Measurements from ENCODE around the gene TMEM132C.

Gene TMEM132C

GRCh38 chr12:128276471-128276870 lies 9.5 kb downstream of the TMEM132C start:
- in situ Hi-C loops (cut with MboI; ENCODE audit: low pct_unique_long_range_greater_than_20kb, low sequenced_read_pairs): no loop called here
- DNase-seq: no peak

DNA sequence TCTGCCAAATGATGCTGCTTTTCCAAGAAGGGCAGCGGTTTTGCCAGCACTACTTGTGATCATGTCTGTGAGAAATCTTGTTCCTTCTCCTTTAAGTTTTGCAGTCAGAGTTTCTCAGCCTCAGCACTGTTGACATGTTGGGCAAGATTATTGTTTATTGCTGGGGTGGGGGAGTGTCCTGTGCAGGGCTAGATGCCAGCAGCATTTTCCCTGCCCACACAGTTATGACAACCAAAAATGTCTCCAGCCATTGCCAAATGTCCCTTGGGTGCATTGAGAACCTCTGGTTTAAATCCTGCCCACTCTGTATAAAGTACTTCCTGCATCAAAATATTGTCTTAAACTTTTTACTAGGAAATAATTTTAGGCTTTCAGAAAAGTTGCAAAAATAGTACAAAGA lies 20.0 kb downstream of the TMEM132C start:
- DNase-seq: no peak
- in situ Hi-C loops (cut with MboI; ENCODE audit: low pct_unique_long_range_greater_than_20kb, low sequenced_read_pairs): no loop called here

DNA sequence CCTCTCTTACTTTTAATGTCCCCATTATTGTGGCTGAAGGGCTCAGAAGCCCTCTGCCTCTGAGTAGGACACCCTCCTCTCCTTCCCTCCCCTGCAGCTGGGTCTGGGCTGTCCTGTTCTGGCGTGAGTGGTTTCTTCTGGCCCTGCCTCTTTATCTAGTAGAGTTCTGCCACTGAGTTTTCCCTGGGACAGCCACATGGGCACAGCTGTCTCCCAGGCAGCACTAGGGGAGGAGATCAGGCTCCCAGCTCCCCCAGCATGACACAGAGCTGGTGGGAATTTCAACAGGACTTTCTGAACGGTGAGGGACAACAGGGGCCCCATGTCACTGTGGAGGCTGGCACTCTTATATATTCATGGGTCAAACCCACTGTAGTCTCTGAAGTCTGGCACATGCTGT lies 21.4 kb downstream of the TMEM132C start:
- in situ Hi-C loops (cut with MboI; ENCODE audit: low pct_unique_long_range_greater_than_20kb, low sequenced_read_pairs): no loop called here
- DNase-seq: no peak

DNA sequence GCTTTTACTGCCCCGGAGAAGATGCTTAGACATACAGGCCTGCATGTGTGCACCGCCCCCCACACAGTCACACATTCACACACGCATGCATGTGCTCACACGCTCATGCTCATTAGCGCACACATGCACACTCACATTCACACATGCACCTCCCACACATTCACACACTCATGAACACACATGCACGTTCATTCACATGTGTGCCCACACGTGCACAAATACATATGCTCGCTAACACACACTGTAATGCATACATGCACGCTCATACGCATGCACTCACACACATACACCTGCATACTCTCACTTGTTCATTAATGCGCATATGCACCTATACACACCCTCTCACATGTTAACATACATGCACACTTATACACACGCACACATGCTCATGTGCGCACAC lies 21.9 kb downstream of the TMEM132C start:
- in situ Hi-C loops (cut with MboI; ENCODE audit: low pct_unique_long_range_greater_than_20kb, low sequenced_read_pairs): no loop called here
- DNase-seq: no peak

DNA sequence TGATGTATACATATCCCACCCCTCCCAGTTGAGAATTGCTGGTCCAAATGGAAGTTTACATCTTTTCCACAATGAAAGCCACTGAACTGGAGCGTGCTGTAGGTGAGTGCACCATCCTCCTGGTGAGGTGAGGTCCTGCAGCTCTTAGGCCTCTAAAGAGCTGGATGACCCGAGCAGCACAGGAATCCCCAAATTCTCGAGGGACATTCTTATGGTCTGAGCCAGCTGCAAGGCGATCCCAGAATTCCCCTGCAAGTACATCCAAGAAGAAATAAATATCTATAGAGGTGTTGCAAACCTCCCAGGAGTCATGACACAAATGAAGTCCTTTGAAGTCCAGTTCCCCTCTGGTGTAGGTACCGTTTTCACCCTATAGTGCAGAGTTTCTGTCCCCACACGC lies 24.0 kb downstream of the TMEM132C start:
- in situ Hi-C loops (cut with MboI; ENCODE audit: low pct_unique_long_range_greater_than_20kb, low sequenced_read_pairs): no loop called here
- DNase-seq: no peak

- in situ Hi-C loops (cut with MboI; ENCODE audit: low pct_unique_long_range_greater_than_20kb, low sequenced_read_pairs): no loop called here
- DNase-seq: no peak
Observed at GRCh38 chr12:128298091-128298748, 31.2 kb downstream of the TMEM132C start.

DNA sequence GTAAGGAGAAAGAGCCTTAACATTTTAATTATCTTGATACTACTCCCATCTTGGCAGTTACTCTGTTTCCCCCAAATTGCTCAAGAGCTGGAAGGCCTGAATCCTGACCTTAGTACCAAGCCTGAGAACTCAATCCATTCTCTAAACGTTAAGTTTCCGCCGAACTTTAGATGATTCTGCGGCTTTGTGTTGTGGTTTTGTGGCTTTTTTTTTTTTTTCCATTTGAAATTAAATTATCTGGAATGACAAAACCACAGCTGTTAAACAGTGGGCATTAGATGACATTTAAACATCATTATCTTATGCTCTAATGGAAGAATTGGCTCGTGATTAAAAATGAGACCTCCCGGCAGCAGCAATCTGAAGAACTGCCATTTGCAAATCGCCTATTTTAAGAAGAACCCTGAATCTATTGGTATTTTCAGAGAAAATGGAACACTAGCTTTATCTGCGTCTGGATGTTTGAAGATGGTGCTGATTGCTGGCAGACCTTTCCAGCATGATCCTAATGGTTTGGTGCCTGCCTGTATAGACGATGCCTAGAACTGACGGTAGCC lies 38.4 kb downstream of the TMEM132C start:
- in situ Hi-C loops (cut with MboI; ENCODE audit: low pct_unique_long_range_greater_than_20kb, low sequenced_read_pairs): no loop called here
- no peak for DNase-seq

DNA sequence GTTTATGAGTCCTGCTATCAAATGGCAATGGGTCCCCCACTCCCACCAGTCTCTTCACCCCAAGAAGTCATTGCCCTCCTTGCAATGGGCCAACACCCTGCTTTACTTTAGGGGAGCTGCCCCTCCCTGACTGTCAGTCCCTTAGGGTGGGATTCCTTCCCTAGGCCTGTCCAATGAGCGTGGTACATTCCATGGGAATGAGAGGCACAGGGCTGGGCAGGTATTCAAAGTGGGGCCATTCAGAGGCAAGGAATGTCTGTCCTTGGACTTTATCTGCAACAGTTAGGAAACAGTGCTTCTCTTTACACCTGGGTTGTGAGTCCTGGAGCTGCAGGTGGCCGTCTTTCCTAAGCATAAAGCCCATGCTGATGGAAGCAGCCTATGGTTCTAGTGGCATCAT lies 40.8 kb downstream of the TMEM132C start:
- in situ Hi-C loops (cut with MboI; ENCODE audit: low pct_unique_long_range_greater_than_20kb, low sequenced_read_pairs): no loop called here
- DNase-seq: no peak

DNA sequence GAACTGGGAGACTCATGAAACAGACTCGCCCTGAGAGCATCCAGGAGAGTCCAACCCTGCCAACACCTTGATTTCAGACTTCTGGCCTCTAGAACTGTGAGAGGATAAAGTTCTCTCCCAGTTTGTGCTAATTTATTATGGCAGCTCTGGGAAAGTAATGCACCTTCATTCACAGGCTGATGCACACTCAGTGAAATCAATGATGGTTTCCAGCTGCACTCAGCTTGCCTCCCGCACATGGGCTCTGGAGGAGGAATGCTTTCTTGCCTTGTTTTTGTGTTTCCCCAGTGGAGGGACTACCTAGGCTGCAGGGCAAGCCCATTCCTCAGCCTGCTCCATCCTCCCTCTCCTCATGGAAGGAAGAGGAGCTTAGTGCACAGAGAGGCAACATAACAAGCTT lies 45.7 kb downstream of the TMEM132C start:
- in situ Hi-C loops (cut with MboI; ENCODE audit: low pct_unique_long_range_greater_than_20kb, low sequenced_read_pairs): no loop called here
- no peak for DNase-seq

GRCh38 chr12:128313931-128314330 lies 47.0 kb downstream of the TMEM132C start:
- in situ Hi-C loops (cut with MboI; ENCODE audit: low pct_unique_long_range_greater_than_20kb, low sequenced_read_pairs): no loop called here
- DNase-seq: no peak

- DNase-seq: no peak
- in situ Hi-C loops (cut with MboI; ENCODE audit: low pct_unique_long_range_greater_than_20kb, low sequenced_read_pairs): no loop called here
Observed at GRCh38 chr12:128314611-128315010, 47.6 kb downstream of the TMEM132C start.

DNA sequence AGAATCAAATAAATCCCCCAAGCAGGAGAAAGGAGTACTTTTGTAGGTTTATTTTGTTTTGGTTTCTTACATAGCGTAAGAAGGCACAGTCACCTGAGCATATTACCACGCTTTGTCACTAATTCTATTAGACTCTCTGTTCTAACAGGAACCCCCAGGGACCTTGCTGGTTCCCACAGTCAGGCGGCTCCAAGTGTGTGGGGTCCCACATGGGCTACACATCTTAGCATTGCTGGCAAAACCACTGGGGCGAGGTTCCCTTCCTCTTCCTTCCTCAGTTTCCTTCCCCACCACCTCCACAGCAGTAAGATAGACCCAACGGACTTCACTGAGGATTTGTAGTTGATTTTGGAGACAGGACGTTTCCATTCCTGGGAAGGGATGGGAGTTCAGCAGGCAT lies 49.1 kb downstream of the TMEM132C start:
- no peak for DNase-seq
- in situ Hi-C loops (cut with MboI; ENCODE audit: low pct_unique_long_range_greater_than_20kb, low sequenced_read_pairs): no loop called here

GRCh38 chr12:128316973-128317526 lies 50.1 kb downstream of the TMEM132C start:
- in situ Hi-C loops (cut with MboI; ENCODE audit: low pct_unique_long_range_greater_than_20kb, low sequenced_read_pairs): no loop called here
- no peak for DNase-seq

- in situ Hi-C loops (cut with MboI; ENCODE audit: low pct_unique_long_range_greater_than_20kb, low sequenced_read_pairs): no loop called here
- DNase-seq: no peak
Observed at GRCh38 chr12:128318341-128318740, 51.4 kb downstream of the TMEM132C start.

- in situ Hi-C loops (cut with MboI; ENCODE audit: low pct_unique_long_range_greater_than_20kb, low sequenced_read_pairs): no loop called here
- no peak for DNase-seq
Observed at GRCh38 chr12:128318946-128319345, 52.0 kb downstream of the TMEM132C start.

DNA sequence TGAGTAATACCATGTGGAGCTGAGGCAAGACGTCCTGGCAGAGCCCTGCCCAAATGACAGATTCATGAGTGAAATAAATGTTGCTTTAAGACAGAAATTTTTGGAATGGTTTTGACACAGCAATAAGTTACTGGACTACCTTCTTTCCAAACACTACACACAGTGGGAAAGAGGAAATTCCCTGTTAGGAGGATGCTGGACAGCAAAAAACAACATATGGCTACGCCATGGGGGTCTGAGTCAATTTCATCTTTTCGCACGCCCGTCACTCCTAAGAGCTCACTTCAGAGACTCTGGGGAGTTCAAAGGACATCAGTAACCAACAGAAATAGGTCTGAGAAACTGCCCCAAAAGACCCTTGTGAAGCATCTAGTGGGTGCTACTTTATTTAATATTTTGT lies 55.4 kb downstream of the TMEM132C start:
- in situ Hi-C loops (cut with MboI; ENCODE audit: low pct_unique_long_range_greater_than_20kb, low sequenced_read_pairs): no loop called here
- DNase-seq: no peak

DNA sequence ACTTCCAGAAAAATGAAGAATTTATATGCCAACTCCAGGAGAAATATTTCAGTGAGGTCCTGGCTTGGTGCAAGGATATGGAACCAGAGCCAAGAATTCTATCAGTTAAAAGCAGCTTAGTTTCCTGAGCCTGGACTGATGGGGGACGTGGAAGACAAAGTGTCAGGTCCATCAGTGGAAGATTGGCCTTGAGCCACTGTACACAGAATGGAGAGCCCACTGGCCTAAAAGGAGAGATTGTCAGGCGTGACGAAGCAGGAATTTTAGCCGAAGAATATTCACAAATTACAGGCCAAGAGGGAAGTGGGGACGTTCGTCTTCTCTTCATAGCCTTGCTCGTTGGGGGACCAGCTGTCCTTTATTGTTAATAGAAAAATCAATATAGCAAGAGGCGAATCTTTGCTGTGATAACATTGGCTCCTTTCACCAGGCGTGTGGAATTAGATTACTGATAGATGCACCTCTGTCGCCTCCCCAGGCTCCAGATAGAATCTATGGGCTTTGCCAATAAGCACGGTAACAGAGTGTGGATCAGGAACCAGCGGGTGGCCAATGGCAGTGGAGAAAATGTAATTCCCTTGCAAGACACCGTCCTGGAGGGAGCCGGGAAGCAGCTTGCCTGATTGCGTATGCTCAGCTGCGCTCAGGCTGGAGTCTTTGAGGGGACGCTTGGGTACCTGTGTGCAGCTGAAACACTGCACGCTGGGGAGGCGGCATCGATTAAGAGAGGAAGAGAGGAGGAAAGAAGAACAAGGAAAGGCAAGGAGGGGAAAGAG lies 56.4 kb downstream of the TMEM132C start:
- in situ Hi-C loops (cut with MboI; ENCODE audit: low pct_unique_long_range_greater_than_20kb, low sequenced_read_pairs): no loop called here
- no peak for DNase-seq

DNA sequence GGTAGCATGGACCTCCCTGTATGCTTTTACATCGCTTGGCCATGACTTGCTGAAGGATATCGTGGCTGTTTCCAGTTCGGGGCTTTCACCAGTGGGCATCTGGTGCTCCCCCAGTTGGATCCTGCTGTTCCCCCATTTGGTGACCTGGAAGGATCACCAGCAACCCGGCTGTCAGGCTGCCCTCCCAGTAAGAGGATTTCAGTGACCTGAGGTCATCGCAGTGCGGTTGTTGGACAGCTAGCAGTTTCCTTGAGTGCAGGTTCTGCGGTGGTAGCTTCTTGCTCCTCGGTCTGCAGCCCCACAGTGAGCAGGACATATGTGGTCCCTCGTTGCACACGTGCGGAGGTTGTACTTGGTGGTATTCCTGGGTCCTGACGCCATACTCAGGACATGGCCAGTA lies 58.7 kb downstream of the TMEM132C start:
- no peak for DNase-seq
- in situ Hi-C loops (cut with MboI; ENCODE audit: low pct_unique_long_range_greater_than_20kb, low sequenced_read_pairs): no loop called here

DNA sequence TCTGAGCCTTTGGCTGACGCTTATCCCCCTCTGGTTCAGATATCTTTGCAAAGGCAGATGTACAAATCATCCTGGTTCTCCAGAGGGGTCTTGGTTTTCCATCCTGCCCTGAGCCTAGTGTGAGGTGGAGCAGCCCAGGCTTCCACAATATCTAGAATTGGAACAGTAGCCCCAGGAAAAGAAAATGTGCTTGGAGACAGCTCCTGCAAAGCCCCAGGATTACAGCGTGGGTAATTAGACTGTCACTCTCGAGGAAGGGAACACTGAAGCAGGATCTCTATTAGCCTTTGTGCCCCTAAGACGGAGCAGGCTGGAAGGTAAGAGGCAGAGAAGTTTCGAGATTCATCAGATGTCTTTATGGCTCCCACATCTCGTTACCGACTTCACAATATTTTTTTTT lies 59.4 kb downstream of the TMEM132C start:
- no peak for DNase-seq
- in situ Hi-C loops (cut with MboI; ENCODE audit: low pct_unique_long_range_greater_than_20kb, low sequenced_read_pairs): no loop called here

- DNase-seq: no peak
- in situ Hi-C loops (cut with MboI; ENCODE audit: low pct_unique_long_range_greater_than_20kb, low sequenced_read_pairs): no loop called here
Observed at GRCh38 chr12:128328961-128329360, 62.0 kb downstream of the TMEM132C start.
